SH-SY5Y (cell line): Measurements from ENCODE around the gene KL.

Experiments
- GATA2 ChIP-seq: IDR thresholded peaks from 2 replicates; pipeline ENCODE4 v1.6.1; 2011; ENCODE audit warnings: mild to moderate bottlenecking, low read depth, low read length
- GATA3 ChIP-seq: IDR thresholded peaks from 2 replicates; pipeline ENCODE4 v1.6.1; 2011; ENCODE audit warnings: low read depth, mild to moderate bottlenecking, low read length, moderate library complexity

DNA sequence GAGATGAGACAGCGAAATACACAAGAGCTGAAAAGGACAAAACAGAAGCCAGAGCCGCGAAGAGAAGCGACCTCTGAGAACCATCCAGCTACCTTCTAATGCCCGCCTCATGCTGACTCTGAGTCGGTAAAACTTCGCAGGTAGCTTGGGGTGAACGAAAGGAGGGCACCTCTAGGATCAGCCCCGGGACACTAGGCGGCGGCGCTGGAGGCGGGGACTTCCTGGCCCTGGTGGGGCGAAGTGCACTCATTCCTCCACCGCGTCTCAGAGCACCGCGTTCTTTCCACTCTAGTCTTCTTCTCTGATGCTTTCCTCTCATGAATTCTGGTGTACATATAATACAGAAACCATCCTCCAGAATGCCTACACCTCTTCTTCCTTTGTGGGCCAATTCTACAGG lies 50.1 kb downstream of the KL start:
- no peak for TF ChIP-seq GATA2
- no peak for TF ChIP-seq GATA3
